Activated CD8-positive, alpha-beta memory T cell treated with anti-CD3 and anti-CD28 coated beads for 4 hours (primary cell): ENCODE results near the gene ARSB.

Experiments used
- DNase-seq, 2 donors: peaks; one replicate each; pipeline ENCODE4 v3.0.0-alpha.2; 2020; ENCODE audit warnings: low read depth in 2 of 2

The ARSB gene

GRCh38 chr5:78985116-78985724 is at the start of gene ARSB:
Gene ARSB (minus strand): TSS chr5:78985310. CDS start chr5:78985248, 62 bp downstream.
- DNase-seq: peak; percentile 7 to 16

- no peak for DNase-seq
Measured at GRCh38 chr5:79032782-79033181, 47.7 kb upstream of the ARSB start.

- no peak for DNase-seq
Measured at GRCh38 chr5:79032031-79032695, 47.1 kb upstream of the ARSB start.

- DNase-seq: no peak
Measured at GRCh38 chr5:79031485-79031867, 46.4 kb upstream of the ARSB start.

GRCh38 chr5:79030663-79031484 is 45.8 kb upstream of the ARSB start:
- no peak for DNase-seq

DNA sequence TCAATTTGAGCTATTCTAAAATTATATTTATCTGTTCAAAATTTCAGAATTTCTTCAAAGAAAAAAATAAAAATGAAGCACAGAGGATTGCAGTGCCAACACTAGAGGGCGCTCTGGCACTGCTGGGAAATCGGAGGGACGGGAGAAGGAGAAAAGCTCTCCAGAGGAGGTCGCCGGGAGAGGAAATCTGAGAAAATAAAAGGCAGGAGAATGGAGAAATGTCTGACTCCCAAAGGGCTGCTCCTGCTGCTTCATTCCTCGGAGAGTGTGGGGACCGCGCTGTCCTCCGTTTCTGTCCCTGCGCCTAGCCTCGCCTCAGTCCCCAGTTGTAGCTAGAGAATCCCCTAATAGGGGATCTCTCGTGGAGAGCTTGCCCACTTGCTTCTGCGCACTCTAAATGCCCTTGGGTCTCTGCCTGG is 40.0 kb upstream of the ARSB start:
- peak in 1 of 2 donors; percentile 16 for DNase-seq

GRCh38 chr5:79023947-79024346 is 38.8 kb upstream of the ARSB start:
- DNase-seq: no peak

DNA sequence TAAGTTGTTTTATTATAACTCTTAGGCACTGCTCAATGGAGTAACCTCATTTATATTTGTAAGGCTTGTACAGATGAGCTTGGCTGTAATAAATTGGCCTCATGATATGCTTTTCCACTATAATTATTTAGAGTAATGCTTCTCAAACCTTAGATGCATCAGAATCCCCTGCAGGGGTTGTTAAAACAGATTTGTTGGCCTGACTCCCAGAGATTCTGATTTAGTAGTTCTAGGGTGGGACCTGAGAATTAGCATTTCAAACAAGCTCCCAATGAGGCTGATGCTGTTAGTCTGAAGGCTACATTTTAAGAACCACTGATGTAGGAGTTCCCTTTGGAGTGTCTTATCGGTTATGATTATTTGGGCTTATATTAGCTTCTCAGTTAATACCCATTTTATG is 38.2 kb upstream of the ARSB start:
- no peak for DNase-seq

DNA sequence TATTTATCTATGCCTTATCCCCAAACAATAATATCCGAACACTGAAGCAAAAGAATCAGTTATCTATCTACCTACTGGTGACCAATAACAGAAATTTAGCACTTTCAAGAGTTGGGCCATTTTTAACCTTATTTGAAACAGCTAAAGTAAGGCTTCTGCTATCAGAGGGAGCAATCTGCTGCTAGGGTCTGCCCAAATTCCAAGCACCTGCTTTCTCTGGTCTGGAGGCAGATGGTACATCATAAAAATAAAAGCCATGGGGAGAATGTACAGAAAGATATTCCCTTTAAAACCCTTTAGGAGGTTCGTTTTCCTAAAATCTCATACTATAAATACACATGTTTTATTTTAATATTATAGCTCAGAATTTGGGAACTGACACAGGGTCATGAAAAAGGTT is 37.7 kb upstream of the ARSB start:
- no peak for DNase-seq

DNA sequence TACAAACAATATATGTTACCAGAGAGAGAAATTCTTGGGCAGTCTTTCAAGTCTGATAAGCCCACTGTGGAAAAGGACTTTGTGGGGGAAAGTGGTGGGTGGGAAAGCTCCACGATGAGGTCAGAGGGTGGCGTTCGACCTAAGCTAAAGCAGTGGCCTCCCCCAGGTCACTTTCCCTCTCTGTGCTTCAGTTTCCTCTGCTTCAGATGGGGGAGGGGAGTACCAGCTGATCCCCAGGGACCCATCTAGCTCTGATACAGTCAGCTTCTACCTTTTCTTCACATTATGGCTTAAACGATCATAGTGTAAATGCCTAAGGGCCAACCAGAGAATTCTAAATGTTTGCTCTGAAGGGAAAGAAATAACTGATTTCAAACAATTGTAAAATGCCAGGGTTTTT is 36.6 kb upstream of the ARSB start:
- DNase-seq: no peak

- DNase-seq: no peak
Measured at GRCh38 chr5:79020861-79021561, 35.9 kb upstream of the ARSB start.

GRCh38 chr5:79014631-79015030 is 29.5 kb upstream of the ARSB start:
- no peak for DNase-seq

- no peak for DNase-seq
Measured at GRCh38 chr5:79011869-79012268, 26.8 kb upstream of the ARSB start.

DNA sequence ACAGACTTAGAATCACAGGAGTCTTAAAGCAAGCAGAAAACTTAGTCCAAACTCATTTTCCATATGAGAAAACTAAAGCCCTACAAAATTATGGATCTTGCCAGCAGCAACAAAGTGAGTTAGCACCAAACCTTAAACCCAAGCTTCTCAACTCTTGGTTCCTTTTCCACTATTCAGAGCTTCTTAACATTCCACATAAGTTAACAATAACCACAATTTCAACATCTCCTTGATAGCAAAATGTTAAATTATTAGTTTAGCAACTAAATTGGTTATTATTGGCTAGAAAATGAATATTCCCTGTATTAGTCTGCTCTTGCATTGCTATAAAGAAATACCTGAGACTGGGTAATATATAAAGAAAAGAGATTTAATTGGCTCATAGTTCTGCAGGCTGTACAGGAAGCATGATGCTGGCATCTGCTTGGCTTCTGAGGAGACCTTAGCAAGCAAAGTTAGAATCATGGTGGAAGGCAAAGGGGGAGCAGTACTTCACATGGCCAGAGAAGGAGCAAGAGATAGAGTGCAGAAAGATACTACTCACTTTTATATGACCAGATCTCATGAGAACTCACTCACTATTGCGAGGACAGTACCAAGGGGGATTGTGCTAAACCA is 26.2 kb upstream of the ARSB start:
- DNase-seq: no peak

- DNase-seq: no peak
Measured at GRCh38 chr5:79008362-79008761, 23.3 kb upstream of the ARSB start.

GRCh38 chr5:79007872-79008271 is 22.8 kb upstream of the ARSB start:
- DNase-seq: no peak

GRCh38 chr5:79005936-79006631 is 21.0 kb upstream of the ARSB start:
- DNase-seq: no peak

DNA sequence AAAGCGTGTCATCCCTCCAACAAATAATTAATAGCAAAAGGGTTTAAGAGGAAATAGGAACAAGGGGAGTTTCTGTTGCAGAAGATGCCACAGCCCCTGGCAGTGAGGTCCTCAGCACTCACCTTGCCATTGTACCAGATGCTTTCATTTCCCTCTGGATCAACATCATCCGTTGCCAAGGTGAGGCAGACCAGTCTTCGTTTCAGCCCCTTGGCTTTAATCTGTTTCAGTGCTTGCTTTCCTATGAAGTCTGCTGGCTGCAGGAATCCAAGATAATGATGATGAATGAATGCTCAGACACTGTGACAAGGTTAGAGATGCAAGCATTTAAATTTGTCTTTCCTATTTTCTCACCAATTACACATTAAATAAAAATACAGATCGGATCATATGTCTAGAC is 20.0 kb upstream of the ARSB start:
- no peak for DNase-seq

DNA sequence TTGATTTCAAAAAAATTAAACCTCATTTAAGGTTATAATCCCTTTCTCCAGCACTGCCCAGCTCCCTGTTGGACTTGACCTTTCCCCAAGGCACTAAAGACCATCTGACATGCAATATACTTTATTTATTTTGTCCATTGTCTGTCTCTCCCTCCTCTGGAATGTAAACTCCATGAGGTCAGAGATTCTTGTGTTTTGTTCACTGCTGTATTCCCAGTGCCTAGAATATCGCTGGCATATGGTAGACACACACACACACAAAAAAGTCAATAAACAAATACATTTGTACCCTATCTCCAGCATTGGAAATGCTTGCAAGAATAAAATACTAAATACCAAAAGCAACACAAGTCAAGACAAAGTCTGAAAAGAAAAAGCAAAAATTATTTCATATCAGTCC is 17.3 kb upstream of the ARSB start:
- DNase-seq: no peak

DNA sequence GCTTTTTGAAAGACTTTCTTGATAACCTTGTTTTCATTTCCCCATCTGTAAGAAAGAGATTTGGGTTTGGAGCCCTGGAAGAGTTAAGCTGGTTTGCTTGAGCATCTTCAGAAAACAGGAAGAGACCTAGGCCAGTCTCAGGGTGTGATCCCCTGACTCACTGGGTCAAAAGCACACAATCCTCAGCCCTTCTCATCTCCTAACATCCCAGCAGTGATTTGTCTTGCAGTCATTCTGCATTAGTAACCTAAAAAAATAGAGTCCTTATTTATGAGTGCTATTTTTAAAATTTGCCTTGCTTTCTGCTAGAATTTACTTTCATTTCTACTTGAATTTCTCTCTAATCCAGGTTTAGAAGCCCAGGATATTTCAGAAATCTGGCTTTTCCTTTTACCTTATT is 16.4 kb upstream of the ARSB start:
- no peak for DNase-seq

GRCh38 chr5:78997090-78997489 is 12.0 kb upstream of the ARSB start:
- DNase-seq: no peak
